IMR-90 (cell line): ENCODE measurements around the gene CLEC4G. TPM values are rescaled to one million over a fixed set of nuclear protein-coding genes. Genes with fewer than 3 reads are reported as not detected.

ENCODE experiments used
- ATAC-seq: fragments of 200-7000 bp; cut with Tn5 transposase; 2 replicates; pipeline ENCODE4 v1.9.1; 2020; ENCODE audit warnings: low read depth, mild to moderate bottlenecking, moderate library complexity
- BruUV-seq: library from RNA; stranded (reverse); fragments of 400-500 nt; replicated peaks from 2 replicates; lab custom pipeline; 2021; lab: Mats Ljungman, UMichigan
- CTCF ChIA-PET: fragments of 300-600 bp; formaldehyde crosslinking; extraction: SDS; loops from one replicate; lab custom pipeline; 2021; ENCODE audit warnings: antibody characterized with exemption; lab: Yijun Ruan, JAX
- POLR2A ChIA-PET: fragments of 300-600 bp; sonication (Branson Sonifier 250); formaldehyde crosslinking; loops from one replicate; lab custom pipeline; 2022; ENCODE audit warnings: antibody characterized with exemption; ENCODE audit not compliant: unreplicated experiment; lab: Charles Lee
- DNase-seq: peaks from one replicate; pipeline ENCODE4 v3.0.0; 2013
- H2AFZ ChIP-seq: replicated peaks from 2 replicates; pipeline ENCODE3; 2013; ENCODE audit warnings: low read length, mild to moderate bottlenecking; ENCODE audit not compliant: poor library complexity
- H2AK5ac ChIP-seq: 2 replicates; pipeline ENCODE4 v1.6.1; 2013; ENCODE audit warnings: low read depth, low read length, inconsistent platforms
- H2AK9ac ChIP-seq: replicated peaks from 2 replicates; pipeline ENCODE3; 2013; ENCODE audit warnings: mild to moderate bottlenecking, low read depth, low read length, moderate library complexity; ENCODE audit not compliant: poor library complexity
- H2BK120ac ChIP-seq: 2 replicates; pipeline ENCODE4 v1.6.1; 2013; ENCODE audit warnings: low read depth, low read length, inconsistent platforms
- H2BK15ac ChIP-seq: 3 replicates; pipeline ENCODE4 v1.6.1; 2013; ENCODE audit warnings: low read depth, low read length, inconsistent platforms
- H2BK20ac ChIP-seq: 2 replicates; pipeline ENCODE4 v1.6.1; 2013; ENCODE audit warnings: low read depth, mild to moderate bottlenecking, inconsistent platforms, low read length, moderate library complexity
- H2BK5ac ChIP-seq: 2 replicates; pipeline ENCODE4 v1.6.1; 2013; ENCODE audit warnings: mild to moderate bottlenecking, low read depth, low read length, inconsistent platforms; ENCODE audit not compliant: poor library complexity, severe bottlenecking
- H3K14ac ChIP-seq: replicated peaks from 2 replicates; pipeline ENCODE4 v1.6.1; 2013; ENCODE audit warnings: low read depth, low read length, inconsistent platforms
- H3K18ac ChIP-seq: 2 replicates; pipeline ENCODE4 v1.6.1; 2013; ENCODE audit warnings: low read depth, low read length, control low read depth
- H3K23ac ChIP-seq: 2 replicates; pipeline ENCODE4 v1.6.1; 2013; ENCODE audit warnings: low read depth, low read length, inconsistent platforms
- H3K27ac ChIP-seq: 2 replicates; pipeline ENCODE4 v1.5.1; 2013; ENCODE audit warnings: mild to moderate bottlenecking, control low read depth, low read length; ENCODE audit not compliant: insufficient read depth
- H3K27me3 ChIP-seq: 2 replicates; pipeline ENCODE4 v1.6.1; 2013; ENCODE audit warnings: low read length; ENCODE audit not compliant: control insufficient read depth, insufficient read depth
- H3K36me3 ChIP-seq: 2 replicates; pipeline ENCODE4 v1.6.1; 2013; ENCODE audit warnings: low read length, mixed read lengths; ENCODE audit not compliant: control insufficient read depth, insufficient read depth
- H3K4ac ChIP-seq: 2 replicates; pipeline ENCODE4 v1.6.1; 2013; ENCODE audit warnings: low read depth, low read length, inconsistent platforms
- H3K4me1 ChIP-seq: 2 replicates; pipeline ENCODE4 v1.6.1; 2013; ENCODE audit warnings: low read length, mixed read lengths; ENCODE audit not compliant: control insufficient read depth, insufficient read depth
- H3K4me2 ChIP-seq: 2 replicates; pipeline ENCODE4 v1.6.1; 2013; ENCODE audit warnings: low read depth, mild to moderate bottlenecking, control low read depth, low read length, moderate library complexity
- H3K4me3 ChIP-seq: 2 replicates; pipeline ENCODE4 v1.5.1; 2013; ENCODE audit warnings: low read depth, mild to moderate bottlenecking, control low read depth, low read length, moderate library complexity; ENCODE audit not compliant: insufficient read depth
- H3K56ac ChIP-seq: 2 replicates; pipeline ENCODE4 v1.6.1; 2013; ENCODE audit warnings: low read length, inconsistent platforms; ENCODE audit not compliant: insufficient read depth; ENCODE audit errors: extremely low read depth
- H3K79me1 ChIP-seq, 2 experiments: 2 replicates each; pipeline ENCODE4 v1.6.1; 2013; ENCODE audit warnings: low read length in 2 of 2, inconsistent platforms in 1 of 2, low read depth in 1 of 2
- H3K9ac ChIP-seq: 2 replicates; pipeline ENCODE4 v1.6.1; 2013; ENCODE audit warnings: low read depth, low read length, control low read depth
- H3K9me1 ChIP-seq: 2 replicates; pipeline ENCODE4 v1.6.1; 2013; ENCODE audit warnings: low read length, inconsistent platforms; ENCODE audit not compliant: insufficient read depth
- H3K9me3 ChIP-seq: 2 replicates; pipeline ENCODE4 v1.6.1; 2013; ENCODE audit warnings: low read length; ENCODE audit not compliant: control insufficient read depth, insufficient read depth
- H4K20me1 ChIP-seq: 2 replicates; pipeline ENCODE4 v1.6.1; 2013; ENCODE audit warnings: low read length, inconsistent platforms; ENCODE audit not compliant: insufficient read depth
- H4K5ac ChIP-seq: 2 replicates; pipeline ENCODE4 v1.6.1; 2013; ENCODE audit warnings: mild to moderate bottlenecking, low read depth, low read length, control low read depth
- H4K8ac ChIP-seq, 2 experiments: 2 replicates each; pipeline ENCODE4 v1.6.1; 2013; ENCODE audit warnings: low read depth in 2 of 2, low read length in 2 of 2, control low read depth in 1 of 2, inconsistent platforms in 1 of 2
- H4K91ac ChIP-seq: 2 replicates; pipeline ENCODE4 v1.6.1; 2013; ENCODE audit warnings: low read depth, low read length, inconsistent platforms; ENCODE audit not compliant: insufficient read depth
- BHLHE40 ChIP-seq: fragments of 150-350 bp; IDR thresholded peaks from 2 replicates; pipeline ENCODE4 v1.6.1; 2016; ENCODE audit warnings: mild to moderate bottlenecking, low read depth, low read length
- CHD1 ChIP-seq: IDR thresholded peaks from 2 replicates; pipeline ENCODE4 v1.6.1; 2012; ENCODE audit warnings: low read depth, low read length, improper control_type of control experiment
- ELK1 ChIP-seq: fragments of 150-350 bp; IDR thresholded peaks from 2 replicates; pipeline ENCODE4 v1.6.1; 2016; ENCODE audit warnings: low read depth, mild to moderate bottlenecking, low read length, moderate library complexity, borderline replicate concordance
- FOS ChIP-seq: fragments of 150-350 bp; IDR thresholded peaks from 2 replicates; pipeline ENCODE4 v1.6.1; 2016; ENCODE audit warnings: low read depth, low read length
- MAFK ChIP-seq: IDR thresholded peaks from 2 replicates; pipeline ENCODE4 v1.6.1; 2012; ENCODE audit warnings: low read depth, low read length, improper control_type of control experiment
- MXI1 ChIP-seq: IDR thresholded peaks from 2 replicates; pipeline ENCODE4 v1.6.1; 2012; ENCODE audit warnings: low read depth, mild to moderate bottlenecking, low read length, moderate library complexity, borderline replicate concordance
- NFE2L2 ChIP-seq: fragments of 150-350 bp; IDR thresholded peaks from 2 replicates; pipeline ENCODE4 v1.6.1; 2016; ENCODE audit warnings: low read depth, mild to moderate bottlenecking, low read length
- POLR2A ChIP-seq: IDR thresholded peaks from 2 replicates; pipeline ENCODE4 v1.6.1; 2012; ENCODE audit warnings: mild to moderate bottlenecking, low read depth, low read length
- RAD21 ChIP-seq: IDR thresholded peaks from 2 replicates; pipeline ENCODE4 v1.6.1; 2012; ENCODE audit warnings: low read length, improper control_type of control experiment
- RCOR1 ChIP-seq: IDR thresholded peaks from 2 replicates; pipeline ENCODE4 v1.6.1; 2012; ENCODE audit warnings: mild to moderate bottlenecking, low read length, improper control_type of control experiment; ENCODE audit not compliant: insufficient replicate concordance
- SMC3 ChIP-seq: fragments of 150-350 bp; IDR thresholded peaks from 2 replicates; pipeline ENCODE4 v1.6.1; 2016; ENCODE audit warnings: low read depth, mild to moderate bottlenecking, antibody characterized with exemption, low read length, moderate library complexity
- USF2 ChIP-seq: fragments of 150-350 bp; IDR thresholded peaks from 2 replicates; pipeline ENCODE4 v1.6.1; 2017; ENCODE audit warnings: mild to moderate bottlenecking, antibody characterized with exemption, low read length, low read depth
- WGBS, 2 experiments: methylation state at CpG; one replicate each; pipeline versions ENCODE4 v1.1.5 to v1.1.7; 2013; ENCODE audit warnings: missing lambda C conversion rate in 2 of 2; ENCODE audit not compliant: insufficient read length in 1 of 2; ENCODE audit errors: extremely low coverage in 2 of 2; 5-methylcytosine and 5-hydroxymethylcytosine counted together
- dilution Hi-C: fragments of 300-500 bp; cut with HindIII; formaldehyde crosslinking; loops from one replicate; pipeline ENCODE4 v1.14.3; 2018; ENCODE audit warnings: low sequenced_read_pairs; ENCODE audit not compliant: unreplicated experiment
- in situ Hi-C: fragments of 300-500 bp; cut with MboI; formaldehyde crosslinking; loops from 3 replicates; pipeline ENCODE4 v1.14.3; 2019; ENCODE audit warnings: low sequenced_read_pairs, inconsistent platforms, mixed read lengths
- intact Hi-C: fragments of 100-400 bp; cut with micrococcal nuclease; formaldehyde crosslinking; loops from 2 replicates; pipeline ENCODE4 v1.10.0; 2022
- polyA plus RNA-seq, 3 experiments: library from polyadenylated mRNA; depleted of rRNA; stranded (reverse); fragments of >200 nt; gene quantifications; 2 replicates each; pipeline ENCODE4 v1.2.3, GENCODE V29; 2012; ENCODE audit warnings: low replicate concordance in 1 of 3
- total RNA-seq: library from RNA; depleted of rRNA; stranded (reverse); fragments of >200 nt; gene quantifications from 2 replicates; pipeline ENCODE4 v1.2.3, GENCODE V29; 2012

The CLEC4G gene
- total and polyA plus RNA-seq, 2 of the 4 experiments (the other 2 are of a cell fraction): not detected

- H4K20me1 ChIP-seq: peaks cover 14% of the 10 kb centered on the region
- POLR2A ChIA-PET: interaction anchor here (0.6 to 0.7 kb wide), 2 partner anchors 117 to 118 kb away, joined by 3 to 4 read pairs; no protein-coding TSS in a partner anchor
- TF ChIP-seq MXI1 (peak; percentile 40; the same call in 1 of the 2 replicates), FOS (no peak), RAD21 (peak; percentile 45), NFE2L2 (no peak), POLR2A (no peak), CHD1 (no peak), SMC3 (peak; percentile 44; the same call in 1 of the 2 replicates), MAFK (no peak), ELK1 (no peak), RCOR1 (no peak), USF2 (no peak), BHLHE40 (no peak)
Measured at GRCh38 chr19:7681340-7682174, 50.4 kb downstream of the CLEC4G start.

More at GRCh38 chr19:7681340-7682174, 50.4 kb downstream of the CLEC4G start:
- ATAC-seq (peak; percentile 58), DNase-seq (peak; percentile 70)
- Histone ChIP-seq H3K18ac (no peak overlapping the region), H3K4me2 (peak overlapping the region; percentile 82), H2BK5ac (peak overlapping the region; percentile 73), H3K36me3 (peaks cover 11% of the 10 kb centered on the region; the same call in 1 of the 2 replicates), H4K8ac (peak overlapping the region; percentile 77 to 89), H2AFZ (peak overlapping the region; percentile 100), H2AK5ac (peak overlapping the region; percentile 88), H3K9ac (peak overlapping the region; percentile 82), H3K79me1 (peaks cover 0 to 28% of the 10 kb centered on the region in 2 experiments; a peak in 3 of 4 replicates), H3K23ac (no peak overlapping the region), H2AK9ac (peak overlapping the region; percentile 99), H2BK120ac (no peak overlapping the region; the same call in 1 of the 2 replicates), H3K9me1 (peaks cover 3% of the 10 kb centered on the region), H2BK15ac (no peak overlapping the region), H2BK20ac (no peak overlapping the region), H3K9me3 (no peaks in the 10 kb centered on the region), H3K4me1 (peaks cover 4% of the 10 kb centered on the region; the same call in 1 of the 2 replicates), H3K4ac (peak overlapping the region; percentile 87), H3K27me3 (peaks cover 7% of the 10 kb centered on the region), H3K14ac (peak overlapping the region; percentile 85; the same call in 1 of the 2 replicates), H3K4me3 (peak overlapping the region; percentile 87), H4K5ac (no peak overlapping the region; the same call in 1 of the 2 replicates), H3K27ac (peak overlapping the region; percentile 86), H4K91ac (peak overlapping the region; percentile 18; the same call in 1 of the 2 replicates), H3K56ac (no peak overlapping the region)
- CTCF ChIA-PET: interaction anchor here (0.5 to 1.3 kb wide), 13 partner anchors 13 to 611 kb away, joined by 3 to 10 read pairs (median 4); partner anchors contain the start of genes PET100, RETN and XAB2
- WGBS, 2 experiments: 10% methylated on average over 26 of the region's 43 CpGs; no CpG with 5 or more reads in 1 of the 2 experiments
- intact Hi-C loops: loop anchor here (1.0 to 2.0 kb wide), 2 partner anchors 53 to 118 kb away; partner anchors contain the start of genes PET100 and XAB2
- in situ Hi-C loops: loop anchor here (10.0 kb wide), 1 partner anchor 113 kb away; no protein-coding TSS in a partner anchor
- no TSS peak for BruUV-seq
- dilution Hi-C loops: no loop called here
